ENCODE data around the gene TFEB.

The TFEB gene

DNA sequence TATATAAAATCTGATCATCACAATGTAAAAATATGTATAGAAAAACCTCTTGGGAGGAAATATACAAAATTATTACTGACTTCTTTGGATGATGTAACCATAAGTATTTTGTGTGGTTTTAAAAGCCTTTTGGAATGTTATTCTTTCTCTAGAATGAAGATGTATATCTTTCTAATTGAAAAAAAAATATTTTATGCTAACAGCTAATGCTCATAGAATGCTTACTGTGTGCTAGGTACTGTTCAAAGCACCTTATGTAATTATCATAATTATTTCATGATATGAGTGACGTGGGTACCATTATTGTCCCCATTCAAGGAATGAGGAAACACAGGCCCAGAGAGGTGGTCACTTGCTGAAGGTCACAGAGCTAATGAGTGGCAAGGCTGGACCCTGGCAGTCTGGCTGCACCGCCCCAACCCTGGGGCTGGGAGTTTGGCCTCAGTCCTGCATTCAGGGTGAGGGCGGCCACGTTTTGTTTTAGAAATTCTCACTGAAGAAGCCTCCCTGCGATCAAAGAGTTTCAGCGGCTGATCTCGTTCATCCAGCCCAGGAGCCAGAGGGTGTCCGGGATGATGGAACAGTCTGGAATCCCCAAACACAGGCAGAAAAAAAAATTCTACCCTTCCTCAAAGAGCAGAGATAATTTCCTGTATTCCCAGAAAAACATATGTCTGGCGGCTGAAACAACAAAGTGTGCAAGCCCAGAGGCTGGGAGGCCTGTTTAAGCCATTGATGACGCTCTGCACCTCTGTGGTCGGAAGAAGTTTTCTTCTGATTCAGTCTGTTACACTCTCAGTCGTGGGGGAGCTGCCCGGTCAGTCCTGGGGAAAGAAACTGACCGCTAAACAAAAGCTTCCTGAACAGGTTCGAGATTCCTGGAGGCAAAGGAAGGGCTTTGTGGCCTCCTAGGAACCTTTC is 37.3 kb downstream of the TFEB start:
- in situ Hi-C loops (cut with MboI; ENCODE audit: low pct_unique_long_range_greater_than_20kb, low sequenced_read_pairs): no loop called here
- no peak for DNase-seq

DNA sequence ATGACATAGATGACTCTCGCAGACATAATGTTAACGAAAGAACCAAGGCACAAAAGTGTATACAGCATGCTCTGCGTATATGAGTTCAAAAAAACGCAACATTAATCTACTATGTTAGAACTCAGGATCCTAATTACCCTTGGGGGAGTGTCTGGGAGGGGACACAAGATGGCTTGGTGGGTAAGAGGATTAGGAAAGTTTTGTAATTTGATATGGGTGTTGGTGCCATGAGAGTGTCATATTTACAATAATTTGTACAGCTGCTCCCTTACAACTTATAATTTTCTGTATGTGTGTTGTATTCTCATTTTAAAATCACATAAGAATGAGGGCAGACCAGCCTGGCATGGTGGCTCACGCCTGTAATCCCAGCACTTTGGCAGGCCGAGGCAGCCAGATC is 38.6 kb downstream of the TFEB start:
- in situ Hi-C loops (cut with MboI; ENCODE audit: low pct_unique_long_range_greater_than_20kb, low sequenced_read_pairs): no loop called here

DNA sequence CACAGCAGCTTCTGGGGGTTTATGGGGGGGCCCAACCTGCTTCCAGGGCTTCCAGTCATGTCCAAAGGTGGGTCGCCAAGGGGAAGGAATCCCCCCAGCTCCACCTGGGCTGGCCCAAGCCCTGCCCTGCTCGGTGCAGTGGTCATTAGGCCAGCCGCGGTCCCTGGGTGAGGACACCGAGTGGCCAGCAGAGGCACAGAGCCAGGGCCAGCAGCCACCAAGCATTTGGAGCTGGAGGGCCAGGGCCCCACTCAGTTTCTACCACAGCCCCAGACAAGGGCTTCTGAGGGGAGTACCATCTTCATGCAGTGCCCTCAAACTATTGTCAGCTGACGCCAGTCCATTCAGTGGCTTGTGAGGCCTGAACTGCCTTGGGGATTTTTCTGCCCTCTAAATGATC is 39.6 kb downstream of the TFEB start:
- in situ Hi-C loops (cut with MboI; ENCODE audit: low pct_unique_long_range_greater_than_20kb, low sequenced_read_pairs): no loop called here
- DNase-seq: no peak

More for the DNA sequence above, 38.6 kb downstream of the TFEB start:
- no peak for DNase-seq

DNA sequence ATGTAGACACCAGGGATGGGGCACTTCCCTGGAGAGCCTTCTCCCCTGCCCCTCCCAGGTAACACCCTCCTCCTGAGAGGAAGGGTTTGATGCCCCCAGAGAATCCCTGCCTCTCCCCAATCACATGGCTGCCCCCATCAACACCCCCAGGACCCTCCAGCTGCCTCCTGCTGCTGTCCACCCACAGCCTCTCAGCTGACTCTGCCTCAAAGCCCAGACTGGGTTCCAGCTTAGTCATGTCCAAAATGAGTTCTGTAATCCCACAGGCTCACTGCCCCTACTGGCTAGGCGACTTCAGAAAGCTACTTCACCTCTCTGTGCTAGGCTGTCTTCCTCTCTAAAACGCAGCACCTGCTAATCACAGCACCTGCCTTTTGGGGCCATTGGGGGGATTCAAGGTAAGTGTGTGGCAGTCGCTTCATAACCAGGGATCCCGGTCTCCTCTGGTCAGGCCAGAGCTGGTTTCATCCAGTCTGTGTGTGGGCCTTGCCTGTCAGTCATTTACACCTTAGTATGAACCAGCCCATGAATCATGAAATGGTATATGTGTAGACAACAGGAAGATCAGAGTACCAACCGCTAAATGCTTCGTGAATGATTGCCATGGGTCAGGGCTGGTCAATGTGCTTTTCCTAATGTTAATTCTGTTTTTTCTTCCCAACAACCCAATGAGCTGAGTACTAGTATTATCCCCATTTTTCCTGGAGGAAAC is 40.4 kb downstream of the TFEB start:
- in situ Hi-C loops (cut with MboI; ENCODE audit: low pct_unique_long_range_greater_than_20kb, low sequenced_read_pairs): no loop called here
- DNase-seq: no peak

DNA sequence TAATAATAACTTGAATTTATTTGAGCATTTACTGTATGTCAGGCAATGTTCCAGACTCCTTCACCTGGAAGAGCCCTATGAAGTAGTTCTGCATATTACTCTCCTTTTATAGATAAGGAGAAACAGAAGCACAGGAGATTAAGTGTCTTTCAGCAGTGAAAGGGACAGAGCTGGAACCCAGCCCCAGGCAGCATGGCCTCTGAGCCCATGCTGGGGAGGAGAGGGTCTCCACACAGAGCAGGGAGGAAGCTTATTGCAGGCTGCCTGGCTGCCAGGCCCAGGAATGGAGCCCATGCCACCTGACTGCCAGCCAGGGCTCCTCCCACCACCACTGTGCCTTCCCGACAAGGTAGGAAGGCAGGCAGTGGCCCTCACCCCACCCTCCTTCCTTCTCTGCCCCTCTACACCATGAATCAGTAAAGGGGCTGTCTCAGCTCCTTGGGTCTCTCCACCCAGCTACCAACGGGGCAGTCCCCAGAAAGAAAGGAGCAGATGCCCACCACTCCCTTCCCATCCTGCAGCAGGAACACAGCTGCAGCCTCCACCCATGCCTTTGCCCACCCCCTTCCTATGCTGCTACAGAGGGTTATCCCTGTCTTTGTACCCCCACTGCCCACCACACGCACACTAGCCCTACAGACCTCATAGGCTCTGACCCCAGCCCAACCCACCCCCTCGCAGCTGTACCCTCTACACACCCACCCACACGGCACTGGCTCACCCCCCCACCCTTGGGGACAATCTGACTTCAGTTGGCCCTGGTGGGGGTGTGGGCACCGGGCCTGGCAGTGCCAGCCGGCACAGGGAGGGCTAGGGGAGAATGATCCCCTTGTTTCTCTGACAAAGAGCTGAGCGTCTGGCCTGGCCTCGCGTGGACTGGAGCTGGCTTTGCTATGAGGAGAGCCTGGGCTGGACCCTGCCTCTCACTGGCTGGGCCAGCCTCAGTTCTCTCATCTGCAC is 41.8 kb downstream of the TFEB start:
- DNase-seq: no peak
- in situ Hi-C loops (cut with MboI; ENCODE audit: low pct_unique_long_range_greater_than_20kb, low sequenced_read_pairs): no loop called here

DNA sequence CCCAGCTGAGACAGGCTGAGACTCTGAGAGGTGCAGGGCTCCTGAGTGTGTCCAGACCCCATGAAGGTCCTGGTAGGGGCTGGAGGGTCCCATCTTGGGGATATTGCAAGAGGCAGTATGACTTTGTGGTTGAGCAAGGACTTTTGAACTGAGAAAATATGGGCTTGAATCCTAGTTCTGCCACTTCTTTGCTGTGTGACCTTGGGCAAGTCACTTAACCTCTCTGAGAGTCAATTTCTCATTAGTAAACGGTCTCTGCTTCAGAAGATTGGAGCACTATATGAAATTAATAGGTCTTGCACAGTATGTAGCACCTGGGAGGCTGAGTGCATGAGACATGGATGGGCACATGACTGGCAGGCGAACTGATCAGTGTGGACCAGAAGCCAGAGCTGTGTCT is 42.7 kb downstream of the TFEB start:
- DNase-seq: no peak
- in situ Hi-C loops (cut with MboI; ENCODE audit: low pct_unique_long_range_greater_than_20kb, low sequenced_read_pairs): no loop called here

DNA sequence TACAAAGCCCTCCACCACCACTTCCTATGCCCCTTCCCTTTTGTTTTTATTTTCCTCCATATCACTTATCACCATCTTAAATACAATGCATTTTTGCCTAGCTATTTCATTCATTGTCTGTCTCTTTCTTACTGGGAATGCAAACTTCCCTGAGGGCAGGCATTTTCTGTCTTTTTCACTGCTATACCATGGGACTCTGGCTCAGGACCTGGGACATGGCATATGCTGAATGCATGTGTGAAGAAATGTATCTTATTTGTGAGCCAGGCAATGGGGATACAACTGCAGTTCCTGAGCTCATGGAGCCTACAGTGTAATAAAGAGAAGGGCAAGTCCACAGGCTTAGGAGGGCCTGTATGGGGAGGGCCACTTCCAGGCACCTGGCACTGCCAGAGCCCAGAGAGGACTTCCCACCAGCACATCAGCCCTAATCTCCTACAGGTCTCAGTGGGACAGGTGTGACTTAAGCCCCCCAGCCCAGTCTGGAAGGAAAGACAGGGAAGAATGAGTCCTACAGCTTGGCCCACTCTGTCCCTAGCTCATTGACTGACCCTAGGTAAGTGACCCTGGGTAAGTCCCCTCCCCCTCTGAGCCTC is 43.2 kb downstream of the TFEB start:
- no peak for DNase-seq
- in situ Hi-C loops (cut with MboI; ENCODE audit: low pct_unique_long_range_greater_than_20kb, low sequenced_read_pairs): no loop called here

DNA sequence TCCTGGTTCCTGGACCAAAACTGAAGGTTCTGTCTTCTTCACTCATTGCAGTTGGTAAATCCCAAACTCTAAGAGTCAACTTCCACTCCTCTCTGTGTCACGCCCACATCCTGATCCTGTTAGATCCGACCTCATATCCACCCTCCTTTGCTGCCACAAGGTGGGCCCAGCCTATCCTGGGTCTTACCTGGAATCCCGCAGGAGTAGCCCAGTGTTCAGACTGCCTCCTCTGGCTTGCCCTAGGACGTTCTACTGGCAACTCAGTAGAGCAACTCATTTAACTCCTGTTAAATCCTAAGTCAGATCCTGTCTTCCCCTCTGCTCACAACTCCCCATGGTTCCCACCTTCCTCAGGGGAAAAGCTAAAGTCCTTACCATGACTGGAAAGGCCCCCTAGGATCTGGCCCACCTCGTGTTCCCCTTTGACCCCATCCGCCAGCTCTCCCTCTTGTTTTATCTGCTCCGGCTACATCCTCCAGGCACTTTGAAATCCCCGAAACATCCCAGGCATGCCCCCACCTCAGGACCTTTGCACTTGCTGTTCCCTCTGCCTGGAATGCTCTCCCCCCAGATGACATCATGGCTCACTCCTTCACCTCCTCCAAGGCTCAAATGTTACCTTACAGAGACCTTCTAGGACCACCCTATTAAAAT is 43.9 kb downstream of the TFEB start:
- in situ Hi-C loops (cut with MboI; ENCODE audit: low pct_unique_long_range_greater_than_20kb, low sequenced_read_pairs): no loop called here

DNA sequence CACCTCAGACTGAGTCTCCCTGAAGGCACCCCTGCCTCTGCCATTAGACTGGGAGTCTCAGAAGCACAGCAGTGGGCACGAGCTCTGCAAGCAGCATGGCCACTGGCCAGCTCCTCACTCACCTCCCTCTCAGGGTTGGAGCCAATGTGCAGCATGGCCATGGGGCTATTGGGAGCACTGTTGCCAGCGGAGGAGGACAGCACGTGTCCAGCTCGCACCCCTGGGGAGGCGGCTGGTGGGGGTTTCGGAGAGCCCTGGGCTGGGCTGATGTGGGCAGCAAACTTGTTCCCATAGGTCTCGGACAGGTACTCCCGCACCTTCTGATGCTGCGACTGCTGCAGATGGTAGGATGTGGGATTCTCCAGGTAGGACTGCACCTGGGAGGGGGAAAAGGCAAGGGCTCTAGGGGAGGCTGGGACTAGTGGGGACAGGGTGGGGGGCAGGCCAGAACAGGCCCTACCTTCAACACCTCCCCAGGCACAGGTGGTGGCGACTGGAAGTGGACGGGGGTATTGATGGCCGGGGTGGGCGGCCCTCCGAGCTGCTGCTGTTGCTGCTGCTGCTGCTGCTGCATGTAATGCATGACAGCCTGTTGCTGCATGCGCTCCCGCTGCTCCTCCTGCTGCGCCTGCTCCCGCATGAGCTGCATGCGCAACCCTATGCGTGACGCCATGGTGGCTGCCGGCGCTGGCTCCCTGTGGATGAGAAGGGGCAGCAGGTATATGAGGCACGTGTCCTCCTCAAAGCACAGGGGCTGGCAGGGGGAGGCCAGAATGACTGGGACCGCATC is 44.7 kb downstream of the TFEB start:
- no peak for DNase-seq
- in situ Hi-C loops (cut with MboI; ENCODE audit: low pct_unique_long_range_greater_than_20kb, low sequenced_read_pairs): no loop called here

More for the DNA sequence above, 43.9 kb downstream of the TFEB start:
- DNase-seq: no peak

DNA sequence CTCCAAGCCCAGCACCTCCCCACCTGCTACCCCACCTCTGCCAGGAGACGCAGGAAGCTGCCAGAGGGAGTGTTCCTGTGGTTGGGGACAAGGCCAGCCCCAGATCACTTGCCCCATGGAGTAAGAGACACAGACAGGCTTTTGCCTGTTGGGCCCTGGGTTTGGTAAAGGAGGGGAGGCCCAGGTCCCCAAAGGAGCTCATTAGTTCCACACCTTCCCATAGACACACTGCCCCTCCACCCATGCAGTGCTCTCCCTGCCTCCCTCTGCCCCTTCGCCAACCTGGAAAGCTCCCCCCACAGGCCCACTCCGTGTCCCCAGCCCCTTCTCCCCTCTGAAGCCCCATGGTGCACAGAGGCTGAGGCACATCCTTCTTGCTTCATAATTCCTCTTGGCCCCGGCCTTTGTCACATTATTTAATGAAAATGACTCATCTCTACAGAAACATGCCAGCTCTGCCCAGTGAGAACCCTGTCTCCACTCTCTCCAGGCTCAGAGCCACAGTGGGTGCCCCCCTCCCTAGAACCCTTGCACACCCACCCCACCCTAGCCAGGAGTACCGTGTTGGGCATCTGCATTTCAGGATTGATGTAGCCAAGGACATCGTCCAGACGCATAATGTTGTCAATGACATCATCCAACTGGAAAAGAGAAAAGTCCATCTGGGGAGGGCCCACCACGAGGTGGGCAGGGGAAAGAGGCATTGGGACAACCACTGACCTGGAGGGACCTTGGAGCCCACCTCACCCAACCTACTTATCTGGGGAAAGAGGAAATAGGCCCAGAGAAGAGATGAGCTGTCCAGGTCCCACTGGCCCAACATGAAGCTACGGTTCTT is 46.0 kb downstream of the TFEB start:
- DNase-seq: no peak
- in situ Hi-C loops (cut with MboI; ENCODE audit: low pct_unique_long_range_greater_than_20kb, low sequenced_read_pairs): no loop called here

DNA sequence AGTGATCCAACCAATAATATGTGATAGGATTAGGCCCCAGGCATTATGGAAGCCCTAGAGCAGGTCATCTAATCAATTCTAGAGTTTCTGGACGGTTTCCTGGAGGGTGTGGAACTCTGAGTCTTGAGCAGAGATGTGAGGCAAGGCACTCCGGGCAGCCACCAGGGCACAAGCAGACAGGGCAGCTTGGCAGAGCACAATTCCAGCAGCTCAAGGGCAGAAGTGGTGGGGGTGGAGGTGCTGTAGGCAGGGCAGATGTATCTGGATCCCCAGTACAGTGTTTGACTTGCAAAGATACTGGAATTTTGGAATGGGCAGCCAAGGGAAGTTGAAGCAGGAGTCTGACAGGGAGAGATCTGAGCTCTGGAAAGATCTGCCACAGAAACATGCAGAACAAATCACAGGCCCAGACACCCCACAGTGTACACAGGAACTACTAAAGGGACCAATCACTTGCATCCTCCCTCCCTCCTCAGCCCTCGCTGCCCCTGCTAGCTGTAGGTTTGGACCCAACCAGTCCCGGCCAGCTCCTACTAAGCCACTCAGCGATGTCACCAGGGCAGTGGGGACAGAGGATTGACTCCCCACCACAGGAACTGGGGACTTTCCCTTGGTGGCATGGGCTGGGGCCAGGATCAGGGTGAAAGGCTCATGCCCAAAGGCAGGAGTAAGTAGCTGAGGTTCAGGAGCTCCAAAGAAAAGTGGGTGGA is 47.0 kb downstream of the TFEB start:
- no peak for DNase-seq
- in situ Hi-C loops (cut with MboI; ENCODE audit: low pct_unique_long_range_greater_than_20kb, low sequenced_read_pairs): no loop called here

DNA sequence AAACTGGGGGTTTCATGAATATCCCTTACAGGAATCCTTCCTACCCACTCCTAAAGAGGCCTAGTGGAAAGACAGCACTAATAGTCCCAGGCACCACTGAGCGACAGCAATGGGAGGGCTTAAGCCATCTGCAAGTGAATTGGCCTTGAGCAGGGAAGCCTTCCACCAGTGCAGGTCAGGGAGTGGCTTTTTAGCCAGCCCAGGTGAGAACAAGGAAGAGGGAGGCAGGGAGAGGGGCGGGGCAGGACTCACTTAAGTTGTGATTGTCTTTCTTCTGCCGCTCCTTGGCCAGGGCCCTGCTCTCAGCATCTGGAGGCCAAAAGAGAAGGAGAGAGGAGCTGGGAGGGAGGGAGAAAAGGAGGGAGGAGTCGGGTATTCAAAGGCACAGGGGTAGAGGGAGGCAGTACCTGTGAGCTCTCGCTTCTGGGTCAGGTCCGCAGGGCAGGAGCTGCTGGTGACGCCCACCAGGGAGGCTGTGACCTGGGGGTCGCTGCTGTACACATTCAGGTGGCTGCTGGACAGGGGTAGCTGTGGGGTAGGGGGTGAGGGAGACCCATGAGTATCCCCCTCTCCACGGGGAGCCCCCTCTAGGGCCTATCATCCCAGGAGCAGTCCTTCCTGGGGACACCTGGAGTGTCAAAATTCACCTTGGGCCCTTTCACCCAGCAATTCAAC is 47.8 kb downstream of the TFEB start:
- in situ Hi-C loops (cut with MboI; ENCODE audit: low pct_unique_long_range_greater_than_20kb, low sequenced_read_pairs): no loop called here
- DNase-seq: no peak

DNA sequence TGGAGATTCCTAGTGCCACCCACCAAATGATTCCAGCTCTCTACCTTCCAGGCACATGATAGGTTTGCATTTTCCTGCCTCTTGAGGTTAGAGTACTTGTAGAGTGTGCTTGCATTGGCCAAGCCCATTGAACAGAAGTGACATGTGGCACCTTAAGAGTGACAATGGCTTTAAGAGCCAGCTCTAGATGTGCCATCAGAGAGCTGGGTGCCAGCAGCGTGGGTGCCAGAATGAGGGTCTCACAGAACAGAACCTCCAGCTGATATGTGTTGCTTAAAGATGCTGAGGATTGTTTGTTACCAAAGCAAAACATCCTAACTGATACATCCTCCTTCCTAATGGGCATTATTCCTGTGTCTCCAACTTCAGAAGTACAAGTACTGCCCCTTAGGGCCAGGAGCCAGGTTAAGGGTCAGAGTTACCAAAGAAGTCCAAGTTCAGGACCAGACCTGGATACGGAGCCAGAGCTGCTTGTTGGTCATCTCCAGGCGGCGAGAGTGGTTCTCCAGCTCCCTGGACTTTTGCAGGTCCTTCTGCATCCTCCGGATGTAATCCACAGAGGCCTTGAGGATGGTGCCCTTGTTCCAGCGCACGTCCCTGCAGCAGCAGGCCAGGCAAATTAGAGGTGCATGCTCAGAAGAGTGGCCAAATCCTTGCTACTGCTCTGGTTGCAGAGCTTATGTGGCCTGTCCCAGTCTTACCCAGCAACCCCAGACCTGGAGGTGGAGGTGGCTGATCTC is 49.6 kb downstream of the TFEB start:
- in situ Hi-C loops (cut with MboI; ENCODE audit: low pct_unique_long_range_greater_than_20kb, low sequenced_read_pairs): no loop called here
- no peak for DNase-seq

DNA sequence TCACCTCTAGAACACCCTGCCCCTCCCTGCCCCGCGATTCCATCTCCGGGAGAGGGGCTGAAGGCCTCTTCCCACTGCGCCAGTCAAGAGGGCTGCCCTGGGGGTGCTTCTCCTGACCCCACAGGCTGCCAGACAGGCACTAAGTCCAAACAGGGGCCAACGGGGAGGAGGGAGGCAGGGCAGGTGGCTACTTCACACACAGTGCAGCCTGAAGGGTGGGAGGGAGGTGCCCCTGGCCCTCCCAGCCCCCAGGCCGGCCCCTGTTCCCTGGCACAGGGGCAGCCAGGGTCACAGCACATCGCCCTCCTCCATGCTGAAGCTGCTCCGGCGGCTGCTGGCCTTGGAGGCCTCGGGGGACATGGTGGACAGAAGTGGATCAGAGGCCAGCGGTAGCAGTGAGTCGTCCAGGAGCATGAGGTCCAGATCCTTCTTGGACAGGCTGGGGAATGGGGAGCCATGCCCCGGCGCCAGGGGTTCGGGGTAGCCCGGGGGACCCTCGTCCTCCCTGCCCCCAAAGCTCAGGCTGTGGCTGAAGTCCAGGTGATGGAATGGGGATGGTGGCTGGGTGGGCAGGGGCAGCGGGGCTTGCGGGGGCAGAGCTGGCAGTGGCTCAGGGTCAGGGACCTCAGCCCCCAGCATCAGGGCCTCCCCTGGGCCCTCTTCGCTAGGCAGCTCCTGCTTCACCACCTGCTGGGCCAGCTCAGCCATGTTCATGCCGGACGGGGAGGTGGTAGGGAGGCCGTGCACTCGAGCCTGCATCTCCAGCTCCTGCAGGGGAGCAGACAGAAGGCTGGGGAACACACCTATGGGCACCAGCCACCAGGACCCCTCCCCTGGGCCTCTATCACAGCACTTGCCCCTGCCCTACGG is 50.9 kb downstream of the TFEB start:
- no peak for DNase-seq
- in situ Hi-C loops (cut with MboI; ENCODE audit: low pct_unique_long_range_greater_than_20kb, low sequenced_read_pairs): no loop called here
